NCI-H2227 (cell line): ENCODE data around the gene ECE1.
"Not testable (repeated sequence)": the region's sequence is repeated elsewhere in the genome, so short reads cannot be mapped to it uniquely, and the experiment has no call there.

Experiments used
- DNase-seq: peaks from one replicate; lab custom pipeline; 2025; ENCODE audit not compliant: unreplicated experiment; lab: John Stamatoyannopoulos, UW

Gene ECE1

DNA sequence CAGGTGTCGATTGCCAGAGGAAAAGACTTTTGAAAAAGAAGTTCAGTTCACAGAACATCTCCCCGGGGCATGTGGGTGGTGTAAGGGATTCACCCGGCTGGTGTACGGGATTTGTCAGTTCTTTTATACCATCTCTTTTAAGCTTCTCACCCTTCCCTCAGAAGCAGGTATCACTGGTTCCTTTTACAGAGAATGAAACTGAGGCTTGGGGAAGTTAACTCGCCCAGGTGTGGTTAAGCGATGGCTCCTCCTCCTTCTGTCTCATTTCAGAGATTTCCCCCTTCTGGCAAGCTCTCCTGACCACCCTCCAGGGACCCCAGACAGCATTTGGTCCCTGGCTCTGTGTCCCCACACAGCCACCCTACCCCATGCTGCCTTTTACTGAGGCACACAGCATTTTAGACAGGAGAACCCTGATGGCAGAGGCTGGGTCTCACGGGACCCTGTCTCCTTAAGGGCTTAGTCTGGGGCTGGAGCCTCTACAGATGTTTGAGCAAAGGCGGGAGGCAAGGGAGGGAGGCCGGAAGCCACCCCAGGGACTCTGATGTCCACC, 2.8 kb upstream of the ECE1 start:
- DNase-seq: no peak

DNA sequence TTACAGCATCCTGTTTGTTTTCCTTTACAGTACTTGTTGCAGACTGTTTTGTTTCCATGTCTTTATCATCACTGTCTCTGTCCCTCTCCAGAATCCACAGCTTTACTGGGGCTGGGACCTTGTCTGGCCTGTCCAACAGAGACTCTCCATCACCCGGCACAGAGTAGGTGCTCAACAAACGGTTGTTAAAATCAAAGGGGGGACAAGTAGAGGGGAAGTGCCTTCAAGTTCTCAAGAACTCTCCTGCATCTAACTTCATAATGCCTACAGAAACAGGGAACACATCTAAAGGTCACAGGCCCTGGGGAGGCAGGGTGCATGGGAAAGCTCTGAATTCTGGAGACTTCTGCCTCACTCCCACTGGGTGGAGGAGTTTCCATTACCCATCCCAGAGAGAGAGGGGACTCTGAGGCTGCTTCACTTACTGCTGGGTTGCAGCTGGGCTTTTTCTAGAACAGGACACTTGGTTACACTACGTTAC, 2.3 kb upstream of the ECE1 start:
- DNase-seq: no peak

DNA sequence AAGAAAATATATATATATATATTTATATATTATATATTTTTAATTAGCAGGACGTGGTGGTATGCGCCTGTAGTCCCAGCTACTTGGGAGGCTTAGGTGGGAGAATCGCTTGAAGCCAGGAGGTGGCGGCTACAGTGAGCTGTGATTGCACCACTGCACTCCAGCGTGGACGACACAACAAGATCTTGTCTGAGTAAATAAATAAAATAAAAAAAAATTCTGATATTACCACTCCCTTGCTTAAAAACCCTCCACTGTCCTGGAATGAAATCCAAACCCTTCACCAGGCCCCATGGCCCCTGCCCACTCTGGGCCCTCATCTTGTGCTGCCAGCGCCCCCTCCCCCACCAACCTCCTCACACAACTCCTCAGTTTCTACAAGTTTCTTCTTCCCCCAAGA, 1.7 kb upstream of the ECE1 start:
- DNase-seq: no peak

DNA sequence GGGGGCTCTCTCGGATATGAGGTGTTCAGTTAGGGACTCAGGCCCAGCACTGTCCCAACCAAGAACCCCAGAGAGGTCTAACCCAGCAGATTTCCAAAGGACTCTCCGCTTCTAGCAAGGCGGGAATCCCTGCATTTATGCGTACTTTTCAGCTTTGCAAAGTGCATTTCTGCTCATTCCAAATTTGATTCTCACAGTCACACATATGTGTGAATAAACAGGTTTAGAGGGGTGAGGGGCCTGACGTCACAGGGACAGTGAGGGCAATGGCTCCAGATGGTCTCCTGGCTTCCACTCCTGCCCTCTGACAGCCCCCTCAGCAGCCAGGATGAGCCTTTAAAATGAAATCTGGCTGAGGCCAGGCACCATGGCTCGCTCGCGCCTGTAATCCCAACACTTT, 921 bp upstream of the ECE1 start:
- no peak for DNase-seq

DNA sequence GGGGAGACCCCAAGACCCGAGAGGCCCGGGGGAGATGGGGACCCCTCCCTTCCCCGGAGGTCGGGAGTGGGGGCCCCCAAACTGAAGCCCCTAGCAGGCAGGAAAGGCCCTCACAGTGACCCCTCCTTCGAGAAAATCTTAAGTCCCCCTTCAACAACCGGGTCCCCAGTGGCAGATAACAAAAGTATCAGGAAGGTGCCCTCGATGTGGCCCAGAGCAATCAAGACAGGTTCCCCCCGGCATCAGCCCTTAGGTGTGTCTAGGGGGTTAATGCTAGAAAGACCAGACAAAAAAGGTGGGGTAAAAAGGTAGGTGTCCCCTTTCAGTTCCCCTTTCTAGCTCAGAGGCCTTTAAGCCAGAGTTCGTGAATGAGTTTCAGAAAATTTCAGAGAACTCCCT, 282 bp upstream of the ECE1 start:
- no peak for DNase-seq

DNA sequence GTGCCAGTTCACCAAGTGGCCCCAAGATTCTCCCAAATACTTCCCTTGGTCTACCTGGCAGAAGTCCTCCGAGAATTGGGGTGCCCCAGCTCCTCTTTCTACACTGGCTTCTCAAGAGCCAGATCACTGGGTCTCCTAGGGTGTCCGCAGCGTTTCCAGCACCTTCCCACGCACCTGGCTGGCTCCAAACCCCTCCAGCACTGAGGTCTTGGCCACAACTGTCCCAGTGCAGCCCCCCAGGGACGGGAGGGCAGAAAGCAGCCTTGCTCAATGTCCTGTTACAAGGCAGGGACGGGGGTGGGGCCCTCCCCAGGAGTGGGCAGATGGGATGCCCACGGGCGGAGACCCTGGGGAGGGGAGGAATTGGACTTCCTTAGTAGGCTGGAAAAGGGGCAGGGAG, 1.1 kb downstream of the ECE1 start:
- no peak for DNase-seq

DNA sequence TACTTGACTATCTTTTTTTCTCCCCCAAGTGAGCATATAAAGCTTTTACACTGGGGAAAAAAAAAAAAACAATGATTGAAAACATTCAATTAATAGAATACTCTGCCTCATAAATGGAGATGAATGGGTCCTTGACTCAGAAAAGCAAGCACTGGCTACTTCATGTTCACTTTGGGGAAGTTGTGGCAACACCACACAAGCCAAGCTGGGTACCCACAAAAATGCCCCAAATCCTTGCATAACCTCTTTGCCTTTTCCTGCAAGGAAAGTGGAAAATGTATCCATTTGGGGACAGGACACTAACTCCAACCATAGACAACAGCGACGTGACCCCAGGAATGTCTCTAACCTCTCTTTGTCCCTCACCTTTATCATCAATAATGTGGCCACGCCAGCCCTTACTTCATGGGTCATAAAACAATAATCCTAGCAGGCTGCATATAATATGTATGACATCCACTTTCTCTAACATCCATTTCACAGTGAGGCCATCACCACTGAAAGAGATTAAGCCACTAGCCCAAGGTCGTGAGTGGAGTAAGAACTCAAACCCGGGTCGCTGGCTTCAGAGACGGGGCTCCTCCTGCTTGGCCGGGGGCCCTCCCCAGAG, 2.3 kb downstream of the ECE1 start:
- DNase-seq: no peak

DNA sequence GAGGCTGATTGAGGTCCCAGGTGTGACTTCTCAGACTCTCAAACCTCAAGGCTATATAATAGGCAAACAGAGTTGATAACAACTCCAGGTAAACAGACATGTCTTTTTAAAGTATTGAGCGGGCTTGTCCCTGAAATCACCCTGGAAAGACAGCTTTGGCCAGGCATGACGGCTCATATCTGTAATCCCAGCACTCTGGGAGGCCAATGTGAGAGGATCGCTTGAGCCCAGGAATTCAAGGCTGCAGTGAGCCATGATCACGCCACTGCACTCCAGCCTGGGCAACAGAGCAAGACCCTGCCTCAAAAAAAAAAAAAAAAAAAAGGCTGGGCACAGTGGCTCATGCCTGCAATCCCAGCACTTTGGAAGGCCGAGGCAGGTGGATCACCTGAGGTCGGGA, 4.9 kb downstream of the ECE1 start:
- DNase-seq: not testable (repeated sequence)

DNA sequence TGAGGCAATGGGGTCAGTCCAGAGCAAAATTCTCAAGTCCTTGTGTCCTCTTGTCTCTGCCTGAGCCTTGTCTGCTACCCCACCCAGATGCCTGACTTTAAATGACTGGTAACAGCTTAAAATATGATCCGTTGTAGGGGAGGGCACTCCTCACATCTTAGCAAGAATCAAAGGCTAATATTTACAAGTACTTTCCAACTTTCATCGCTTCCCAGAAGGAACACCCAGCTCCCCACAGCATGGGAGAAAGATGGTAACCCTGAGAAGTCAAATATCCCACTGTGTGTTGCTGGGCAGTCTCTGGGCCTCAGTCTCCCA, 5.2 kb downstream of the ECE1 start:
- DNase-seq: no peak

DNA sequence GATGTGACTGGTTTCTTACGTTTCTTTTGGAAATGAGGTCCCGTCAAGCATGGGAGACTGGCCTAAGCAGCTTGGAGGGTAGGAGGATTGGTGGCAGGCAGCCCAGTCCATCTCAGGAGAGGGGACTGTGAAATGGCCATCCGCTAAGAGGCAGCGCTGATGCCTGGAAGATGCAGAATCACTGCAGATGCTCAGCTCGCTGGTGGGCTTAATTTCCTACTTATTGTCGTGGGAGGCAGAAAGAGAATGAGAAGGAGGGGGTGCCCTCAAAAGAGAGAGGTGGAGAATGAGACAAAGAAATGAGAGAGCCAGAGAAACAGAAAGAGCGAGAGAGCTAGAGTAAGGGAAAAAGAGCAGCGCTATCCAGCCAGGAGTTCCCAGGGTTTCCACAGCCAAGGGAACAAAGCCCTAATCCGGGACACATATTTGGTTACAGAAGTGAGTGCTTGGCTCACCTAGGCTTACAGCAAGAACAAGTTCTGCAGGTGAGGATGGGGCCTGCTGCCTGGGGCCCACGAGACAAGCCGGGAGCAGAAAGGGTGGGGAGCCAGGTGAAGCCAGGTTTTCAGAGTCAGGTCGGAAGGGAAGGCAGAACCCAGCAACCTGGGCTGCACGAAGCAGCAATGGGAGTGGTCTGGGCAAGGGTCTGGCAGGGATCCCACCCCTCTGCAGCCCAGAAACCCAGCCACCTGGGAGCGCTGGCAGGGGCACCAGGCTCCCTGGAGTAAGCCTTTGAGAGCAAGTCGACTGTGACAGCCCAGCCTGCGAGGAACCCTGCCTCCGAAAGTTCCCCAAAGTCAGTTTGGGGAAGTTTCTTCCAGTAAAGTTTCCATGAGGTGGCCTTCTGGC, 5.8 kb downstream of the ECE1 start:
- DNase-seq: peak; percentile 16

DNA sequence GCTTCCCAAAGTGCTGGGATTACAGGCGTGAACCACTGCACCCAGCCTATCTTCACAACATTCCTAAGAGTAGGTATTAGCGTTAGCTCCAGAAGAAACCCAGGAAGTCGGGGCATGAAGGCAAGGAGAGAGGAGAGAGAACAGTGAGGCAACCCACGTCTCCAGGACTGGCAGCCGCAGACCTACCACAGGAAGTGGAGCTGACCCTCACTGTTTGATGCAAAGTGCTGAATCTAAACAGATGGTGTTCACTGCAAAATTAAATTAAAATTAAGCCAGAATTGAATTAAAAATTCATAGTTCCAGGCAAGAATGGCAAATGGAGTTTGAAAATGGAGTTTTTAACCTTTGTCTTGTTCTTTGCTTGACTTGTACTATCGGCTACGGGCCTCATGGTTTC, 6.7 kb downstream of the ECE1 start:
- DNase-seq: no peak

DNA sequence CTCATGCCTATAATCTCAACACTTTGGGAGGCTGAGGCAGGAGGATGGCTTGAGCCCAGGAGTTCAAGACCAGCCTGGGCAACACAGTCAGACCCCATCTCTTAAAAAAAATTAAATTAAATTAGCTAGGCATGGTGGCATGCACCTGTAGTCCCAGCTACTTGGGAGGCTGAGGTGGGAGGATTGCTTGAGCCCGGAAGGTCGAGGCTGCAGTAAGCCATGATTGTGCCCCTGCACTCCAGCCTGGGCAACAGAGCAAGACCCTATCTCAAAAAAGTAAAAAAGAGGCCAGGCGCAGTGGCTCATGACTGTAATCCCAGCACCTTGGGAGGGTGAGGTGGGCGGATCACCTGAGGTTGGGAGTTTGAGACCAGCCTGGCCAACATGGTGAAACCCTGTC, 8.2 kb downstream of the ECE1 start:
- not testable (repeated sequence) for DNase-seq

DNA sequence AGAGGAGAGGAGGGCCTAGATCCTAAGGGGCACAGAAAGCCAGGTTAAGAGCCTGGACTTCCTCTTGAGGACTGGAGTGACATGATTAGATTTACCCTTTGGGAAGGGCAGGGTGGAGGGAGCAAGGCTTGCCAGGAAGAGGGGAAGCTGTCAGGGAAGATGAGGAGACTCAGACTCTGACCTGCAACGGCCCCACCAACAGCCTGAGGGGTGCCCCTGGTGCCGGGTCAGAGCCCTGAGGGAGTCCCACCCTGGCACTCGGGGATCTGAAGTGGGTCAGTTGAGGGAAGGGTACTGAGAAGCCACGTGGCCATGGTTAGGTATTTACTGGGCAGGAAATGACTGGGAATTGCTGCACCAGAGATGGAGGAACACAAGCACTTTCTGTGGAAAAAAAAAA, 9.8 kb downstream of the ECE1 start:
- DNase-seq: no peak

DNA sequence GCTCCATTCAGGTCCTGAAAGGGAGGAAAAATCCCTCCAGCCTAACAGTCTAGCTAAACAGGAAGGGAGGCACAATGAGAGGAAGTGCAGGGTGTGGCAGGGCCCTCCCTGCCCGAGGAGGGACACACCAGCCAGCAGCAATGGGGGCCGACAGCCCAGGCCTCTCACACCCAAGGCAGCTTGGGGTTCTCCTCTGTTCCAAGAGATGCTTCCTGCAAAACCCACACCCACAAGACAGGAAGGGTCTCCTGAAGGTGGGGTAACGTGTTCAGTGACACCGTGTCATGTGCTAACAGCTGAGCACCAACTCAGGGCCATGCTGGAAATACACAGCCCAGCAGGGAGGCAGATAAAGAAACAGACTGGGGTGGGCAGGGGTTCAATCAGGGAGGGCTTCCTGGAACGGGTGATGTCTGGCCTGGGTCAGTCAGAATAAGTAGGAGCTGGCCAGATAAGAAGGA, 10.2 kb downstream of the ECE1 start:
- no peak for DNase-seq

DNA sequence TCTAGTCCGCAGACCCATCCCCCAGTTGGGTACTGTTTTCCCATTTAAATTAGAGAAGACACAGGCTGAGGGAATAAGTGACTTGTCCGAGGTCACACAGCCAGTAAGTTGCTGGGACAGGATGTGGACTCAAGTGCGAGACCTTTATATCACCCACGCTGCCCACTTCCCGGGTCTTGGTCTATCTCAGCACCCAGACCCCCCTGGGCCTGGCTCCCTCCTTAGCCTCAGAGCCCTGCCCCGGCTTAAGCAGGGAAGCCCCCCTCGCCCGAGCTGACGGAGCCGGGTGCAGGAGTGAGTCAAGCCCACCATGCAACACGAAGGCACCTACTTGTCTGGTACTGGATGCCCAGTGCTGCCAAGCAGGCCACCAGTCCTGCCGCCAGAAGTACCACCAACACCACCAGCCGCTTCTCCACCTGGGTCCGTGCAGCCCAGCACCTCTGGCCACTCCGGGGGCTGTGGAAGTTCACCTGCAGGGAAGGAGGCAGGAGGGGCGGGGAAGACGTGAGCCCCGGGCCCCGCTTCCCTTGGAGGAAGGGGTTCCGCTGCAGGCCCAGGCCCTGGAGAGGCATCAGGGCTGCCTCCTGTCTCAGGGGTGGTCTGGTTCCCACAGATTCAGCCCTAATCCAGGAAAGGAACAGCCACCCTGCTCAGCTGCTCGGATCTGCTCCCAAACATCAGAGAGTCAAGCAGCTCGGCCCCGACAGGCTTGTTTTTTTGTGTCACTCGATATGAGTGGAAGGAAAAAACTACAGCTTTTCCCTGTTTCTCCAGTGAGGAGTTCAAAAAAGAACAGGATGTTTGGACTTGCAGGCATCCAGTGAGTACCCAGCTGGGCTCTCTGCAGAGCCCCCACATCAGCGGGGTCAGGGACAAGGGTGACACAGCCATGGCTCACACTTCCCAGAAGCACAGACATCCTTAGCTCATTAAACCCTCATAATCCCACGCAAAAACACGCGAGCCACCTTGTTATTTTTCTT, 11.1 kb downstream of the ECE1 start:
- no peak for DNase-seq

DNA sequence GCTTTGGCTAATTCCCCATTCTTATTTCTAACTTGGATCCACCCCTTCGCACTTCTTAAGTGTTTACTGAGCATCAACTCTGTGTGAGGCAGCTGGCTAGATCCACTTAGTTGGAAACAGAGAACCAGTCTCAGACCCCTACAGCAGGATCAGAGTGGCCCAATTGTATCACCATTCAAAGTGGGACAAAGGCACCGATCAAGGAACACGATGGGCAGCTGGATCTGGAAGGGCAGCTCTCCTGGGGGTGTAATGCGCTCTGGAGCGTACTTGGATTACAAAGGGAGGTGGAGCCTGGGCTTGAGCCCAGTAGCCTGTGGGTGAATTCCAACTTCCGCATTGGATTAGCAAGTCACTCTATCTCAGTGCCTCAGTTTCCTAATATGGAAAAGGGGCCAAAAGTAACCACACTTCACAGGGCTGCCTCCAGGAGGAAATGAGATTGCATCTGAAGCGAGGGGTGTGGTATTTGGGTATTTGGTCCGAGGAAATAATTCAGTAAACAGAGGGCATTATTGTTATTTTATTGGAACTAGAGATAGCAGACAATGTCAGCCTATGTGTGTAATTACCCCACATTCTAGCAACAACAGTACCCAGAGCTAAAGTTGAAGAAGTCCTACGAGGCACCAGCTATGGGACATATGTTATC, 11.9 kb downstream of the ECE1 start:
- no peak for DNase-seq

DNA sequence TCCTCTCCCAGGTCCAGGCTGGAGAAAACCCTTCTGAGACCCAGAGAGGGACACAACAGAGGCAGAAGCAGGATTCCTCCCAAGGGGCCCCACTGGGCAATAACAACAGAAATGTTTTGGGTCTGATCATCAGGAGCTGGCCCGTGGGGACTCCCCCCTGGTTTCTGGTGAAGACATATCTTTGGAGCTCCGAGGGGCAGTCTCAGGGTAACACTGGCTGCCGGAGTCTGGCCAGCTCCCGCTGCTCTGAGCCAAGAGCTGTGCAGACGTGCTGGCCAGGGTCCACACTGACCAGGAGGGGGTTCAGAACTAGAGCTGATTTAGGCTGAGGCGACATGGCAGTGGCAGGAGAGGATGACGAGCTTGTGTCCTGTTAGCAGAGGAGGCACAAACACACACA, 13.1 kb downstream of the ECE1 start:
- no peak for DNase-seq

DNA sequence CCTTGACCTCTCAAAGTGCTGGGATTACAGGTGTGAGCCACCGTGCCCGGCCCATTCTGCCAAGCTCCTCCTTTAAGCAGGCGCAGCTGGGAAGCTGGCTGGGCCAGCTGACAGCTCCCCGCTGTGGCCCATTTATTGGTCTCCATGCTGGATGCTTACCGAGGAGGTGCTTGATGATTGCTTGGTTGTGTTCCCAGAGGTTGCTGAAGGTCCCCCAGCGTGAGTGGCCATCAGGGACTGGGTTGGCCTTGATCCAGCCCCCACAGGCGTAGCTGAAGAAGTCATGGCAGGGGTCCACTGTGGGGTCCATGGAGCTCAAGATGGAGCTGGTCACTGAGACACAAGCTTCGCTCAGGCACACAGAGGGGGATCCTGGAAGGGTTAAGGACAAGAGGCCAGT, 17.7 kb downstream of the ECE1 start:
- no peak for DNase-seq

DNA sequence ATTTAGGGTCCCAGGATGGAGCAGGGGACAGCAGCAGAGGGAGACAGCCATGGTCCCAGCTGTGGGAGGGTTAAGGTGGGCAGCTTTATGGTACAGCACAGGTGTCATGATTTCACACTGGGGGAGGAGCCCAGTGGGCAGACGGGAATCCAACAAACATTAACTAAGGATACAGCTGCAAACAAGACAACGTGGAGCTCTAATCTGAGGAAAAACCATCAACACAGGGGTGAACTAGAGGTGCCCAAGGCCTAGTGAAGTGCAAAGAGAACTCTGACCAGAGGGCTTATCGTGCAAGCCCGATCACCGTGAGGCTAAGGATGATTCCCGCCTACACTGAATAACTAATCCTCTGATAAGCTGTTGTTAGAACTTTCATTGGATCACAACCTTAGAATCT, 18.7 kb downstream of the ECE1 start:
- DNase-seq: no peak

DNA sequence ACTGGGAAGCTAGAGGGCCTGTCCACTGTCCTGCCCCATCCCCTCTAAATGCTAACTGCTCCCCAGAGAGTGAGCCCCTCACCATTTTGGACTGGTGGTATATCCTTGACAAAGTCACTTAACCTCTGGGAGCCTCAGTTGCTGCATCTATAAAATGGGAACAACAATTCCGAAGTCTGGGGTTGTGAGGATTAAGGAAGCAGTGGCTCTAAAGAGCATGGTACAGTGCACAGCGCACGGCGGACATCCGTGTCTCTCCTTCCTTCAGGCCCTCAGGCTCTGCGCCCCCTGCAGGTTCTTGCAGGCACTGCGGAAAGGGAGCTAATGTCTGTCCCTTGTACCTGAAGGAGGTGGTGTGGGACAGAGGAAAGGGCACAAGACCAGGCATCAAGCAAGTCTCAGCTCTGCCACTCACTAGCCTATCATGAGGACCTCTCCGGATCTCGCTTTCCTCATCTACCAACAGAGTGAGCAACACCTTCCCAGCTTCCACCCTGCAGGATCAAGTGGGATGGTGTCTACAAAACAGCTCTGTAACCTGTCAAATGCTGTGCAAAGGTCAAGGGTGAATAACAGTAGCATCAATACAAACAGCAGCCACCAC, 20.1 kb downstream of the ECE1 start:
- peak; percentile 74 for DNase-seq
